ENCODE measurements around the gene NOS1AP. TPM values are rescaled to one million over a fixed set of nuclear protein-coding genes. Genes with fewer than 3 reads are reported as not detected.

NOS1AP gene
- total and polyA plus RNA-seq, 9 of the 15 experiments (the other 6 are each of a cell fraction or from before 2014, with no cell fraction given), result 0.07 to 1.5 (median 0.22) TPM

GRCh38 chr1:162107911-162108310 is 38.4 kb downstream of the NOS1AP start:
- TF ChIP-seq POLR2AphosphoS5 (IDR thresholded peaks at IDR 0.05; ENCODE audit: control insufficient read depth, insufficient read depth, low read depth, low read length), result no peak
- TF ChIP-seq POLR3G (IDR thresholded peaks at IDR 0.05; ENCODE audit: extremely low read depth, insufficient read length, insufficient replicate concordance), result no peak
- no peak for TF ChIP-seq RUNX1 (IDR thresholded peaks at IDR 0.05; ENCODE audit: low read depth)
- no peak for TF ChIP-seq ZNF507 (tag; conservative IDR thresholded peaks at IDR 0.05)
- TF ChIP-seq HIVEP1 (CRISPR knock-in tag; IDR thresholded peaks at IDR 0.05), result no peak
- no peak for TF ChIP-seq NFIC (IDR thresholded peaks at IDR 0.05)
- no peak for TF ChIP-seq ZNF175 (CRISPR knock-in tag; IDR thresholded peaks at IDR 0.05; ENCODE audit: low read depth)
- no peak for TF ChIP-seq ZNF197 (CRISPR knock-in tag; IDR thresholded peaks at IDR 0.05; ENCODE audit: low read depth)
- no peak for TF ChIP-seq PML (IDR thresholded peaks at IDR 0.05; ENCODE audit: low read length)
- no peak for TF ChIP-seq KHSRP (IDR thresholded peaks at IDR 0.05)
- TF ChIP-seq XRCC4 (IDR thresholded peaks at IDR 0.05; ENCODE audit: extremely low read depth, insufficient read depth, insufficient read length), result no peak
- no peak for TF ChIP-seq ZNF586 (CRISPR knock-in tag; conservative IDR thresholded peaks at IDR 0.05)
- TF ChIP-seq TCFL5 (CRISPR knock-in tag; conservative IDR thresholded peaks at IDR 0.05), result no peak
- no peak overlapping the region for H3K4me2 ChIP-seq (ENCODE audit: insufficient read depth, low read length)
- FAIRE-seq (no peak), ATAC-seq (no peak), DNase-seq (ENCODE audit: extremely low read depth in 1 of 4, low spot score in 3 of 4) (no peak)
- H3K4me3 ChIP-seq, result no peak overlapping the region
- H3K9ac ChIP-seq (ENCODE audit: insufficient read depth in 1 of 2, low read depth in 2 of 2, low read length in 2 of 2), result no peak overlapping the region
- in situ Hi-C loops (cut with MboI) (no loop called here), intact Hi-C loops (cut with micrococcal nuclease) (no loop called here)
- no peak overlapping the region for H3K27ac ChIP-seq (ENCODE audit: extremely low read depth, low read depth, low read length)
- H3K4me1 ChIP-seq (replicated peaks in 1 of 2; ENCODE audit: control insufficient read depth in 2 of 2, insufficient read depth in 2 of 2, low read length in 2 of 2), result no peaks in the 10 kb centered on the region; a peak in 1 of 5 replicates
- no peaks in the 10 kb centered on the region for H3K36me3 ChIP-seq (ENCODE audit: control insufficient read depth, insufficient read depth, low read length)
- H3K9me3 ChIP-seq (replicated peaks; ENCODE audit: control insufficient read depth, insufficient read depth, low read depth, low read length), result no peaks in the 10 kb centered on the region
- H3K79me2 ChIP-seq (ENCODE audit: control insufficient read depth, insufficient read depth, low read length), result no peaks in the 10 kb centered on the region
- no TSS peak for BruUV-seq (replicated peaks)
- POLR2A ChIA-PET, result no interaction called here
- no peak overlapping the region for H2AFZ ChIP-seq (ENCODE audit: low read depth, low read length)
- no peaks in the 10 kb centered on the region for H4K20me1 ChIP-seq (replicated peaks; ENCODE audit: control insufficient read depth, insufficient read depth, low read length)
- peaks cover 0 to 14% of the 10 kb centered on the region in 2 experiments; a peak in 2 of 5 replicates for H3K27me3 ChIP-seq (ENCODE audit: control insufficient read depth in 2 of 2, insufficient read depth in 2 of 2, low read length in 2 of 2)
- no peaks in the 10 kb centered on the region for H3K9me1 ChIP-seq (ENCODE audit: control insufficient read depth, insufficient read depth, low read length)
- 0% methylated on average over 3 of the region's 3 CpGs for WGBS (ENCODE audit: insufficient coverage, low coverage, missing lambda C conversion rate)
- CTCF ChIA-PET (ENCODE audit: low intra/inter-chr PET ratio), result no interaction called here
